GOT3 (cell line): ENCODE data around the gene RXFP4.

Experiments used
- DNase-seq: peaks from one replicate; lab custom pipeline; 2025; ENCODE audit warnings: mixed read lengths; lab: John Stamatoyannopoulos, UW

Gene RXFP4

DNA sequence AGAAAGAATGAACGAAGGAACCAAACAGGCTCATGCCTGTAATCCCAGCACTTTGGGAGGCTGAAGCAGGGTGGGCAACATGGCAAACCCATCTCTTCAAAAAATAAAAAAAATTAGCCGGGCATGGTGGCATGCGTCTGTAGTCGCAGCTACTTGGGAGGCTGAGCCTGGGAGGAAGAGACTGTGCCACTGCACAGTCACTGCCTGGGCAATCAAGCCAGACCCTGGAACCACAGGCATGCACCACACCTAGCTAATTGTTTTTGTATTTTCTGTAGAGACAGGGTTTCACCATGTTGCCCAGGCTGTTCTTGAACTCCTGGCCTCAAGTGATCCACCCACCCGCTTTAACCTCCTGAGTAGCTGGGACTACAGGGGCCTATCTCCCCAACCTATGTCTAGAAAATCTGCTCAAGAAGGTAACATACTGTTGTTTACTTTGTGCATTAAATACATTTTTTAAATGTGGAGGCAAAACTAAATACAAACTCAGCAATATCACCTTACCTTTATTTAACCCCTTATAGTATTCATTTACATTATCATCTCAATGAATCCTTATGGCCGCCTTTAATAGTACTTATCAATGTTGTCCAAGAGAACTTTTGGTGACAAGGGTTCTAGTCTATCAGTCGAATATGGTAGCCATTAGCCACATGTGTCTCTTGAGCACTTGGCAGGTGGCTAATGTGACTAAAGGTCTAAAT, 10.0 kb upstream of the RXFP4 start:
- no peak for DNase-seq

DNA sequence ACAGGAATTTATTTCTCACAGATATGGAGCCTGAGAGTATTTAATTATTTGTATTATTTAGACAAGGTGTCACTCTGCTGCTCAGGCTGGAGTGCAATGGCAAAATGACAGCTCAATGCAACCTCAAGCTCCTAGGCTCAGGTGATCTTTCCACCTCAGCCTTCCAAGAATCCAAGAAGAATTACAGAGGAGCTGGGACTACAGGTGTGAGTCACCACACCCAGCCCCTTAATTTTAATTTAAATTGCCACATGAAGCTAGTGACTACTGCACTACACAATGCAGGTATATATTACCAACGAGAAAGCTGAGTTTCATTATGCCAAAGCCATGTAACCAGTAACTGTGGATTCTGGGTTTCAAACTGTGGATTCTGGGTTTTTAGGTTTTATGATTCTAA, 9.4 kb upstream of the RXFP4 start:
- no peak for DNase-seq

DNA sequence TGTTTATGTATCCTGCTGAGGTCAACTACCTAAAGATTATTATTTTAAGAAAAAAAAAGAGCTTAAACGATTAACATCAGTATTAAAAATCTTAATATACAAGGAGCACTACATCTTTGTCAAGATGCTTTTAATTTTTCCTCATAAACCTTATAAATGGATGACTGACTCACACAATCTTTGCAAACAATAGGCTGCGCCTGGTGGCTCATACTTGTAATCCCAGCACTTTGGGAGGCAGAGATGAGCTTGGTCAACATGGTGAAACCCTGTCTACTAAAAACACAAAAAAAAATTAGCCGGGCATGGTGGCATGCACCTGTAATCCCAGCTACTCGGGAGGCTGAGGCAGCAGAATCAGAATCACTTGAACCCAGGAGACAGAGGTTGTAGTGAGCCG, 9.0 kb upstream of the RXFP4 start:
- no peak for DNase-seq

DNA sequence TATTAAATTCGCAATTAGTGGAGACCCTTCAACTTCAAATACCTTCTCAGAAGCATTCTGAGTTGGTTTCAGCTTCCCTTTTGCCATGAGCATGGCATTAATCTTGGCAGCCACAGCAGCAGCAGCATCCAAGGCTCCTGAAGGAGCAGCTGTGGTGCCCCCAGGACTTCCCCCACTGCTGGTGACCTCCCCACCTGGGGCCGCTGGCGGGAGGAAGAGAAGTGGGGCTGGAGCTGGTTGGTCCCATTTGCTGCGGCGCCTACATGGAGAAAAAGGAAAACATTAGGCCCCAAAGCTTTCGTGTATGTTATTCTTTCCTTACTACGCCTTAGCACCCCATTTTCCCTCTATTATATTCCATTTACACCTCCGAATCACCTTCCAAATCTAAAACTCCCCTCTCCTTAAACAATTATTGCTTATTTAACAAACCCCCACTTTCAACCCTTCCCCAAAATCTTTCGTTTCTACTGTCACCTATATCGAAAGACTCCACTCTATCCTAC, 7.8 kb upstream of the RXFP4 start:
- no peak for DNase-seq

DNA sequence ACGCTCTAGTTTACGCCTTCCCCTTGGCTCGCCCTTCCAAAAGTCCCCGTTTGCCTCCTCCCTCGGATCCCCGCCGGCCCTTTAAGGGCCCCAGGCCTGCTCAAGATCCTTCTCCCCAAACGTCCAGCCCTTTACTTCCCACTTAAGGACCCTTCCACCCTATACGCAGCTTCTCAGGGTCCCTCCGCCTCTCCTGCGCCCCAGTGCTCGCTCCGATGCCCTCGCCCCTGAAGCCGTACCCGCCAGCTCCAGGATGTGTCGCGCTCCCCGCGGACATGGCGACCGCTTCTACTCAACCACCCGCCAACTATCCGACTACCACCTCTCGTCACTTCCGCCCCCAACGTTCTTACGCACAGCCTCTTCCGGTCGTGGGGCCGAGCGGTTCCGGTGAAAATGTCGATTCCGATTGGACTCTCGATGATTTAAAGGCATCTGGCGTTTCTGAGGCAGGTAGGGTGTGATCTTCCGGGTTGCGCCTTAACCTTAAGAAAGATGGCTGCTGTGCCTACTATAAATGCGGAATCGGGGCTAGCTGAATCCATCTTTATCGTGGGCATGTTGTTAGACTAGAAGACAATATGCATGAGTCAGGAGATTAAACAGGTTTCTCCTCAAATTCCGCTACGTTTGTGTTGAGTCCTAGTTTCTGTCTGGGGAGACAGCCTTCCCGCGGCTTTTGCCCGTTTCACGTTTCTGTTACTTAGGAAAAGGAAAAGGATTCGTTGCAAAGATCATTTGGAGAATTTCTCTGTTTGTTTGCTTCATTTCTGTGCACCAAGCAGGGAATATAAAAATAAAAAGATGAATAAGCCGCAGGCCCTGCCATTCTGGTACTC, 7.1 kb upstream of the RXFP4 start, which contains the start of gene KHDC4:
Gene KHDC4, minus strand, starts transcription at position 317 of the 839 bp plus-strand sequence. Its CDS starts 40 bp downstream, at position 277.
- DNase-seq, result peak; percentile 82

DNA sequence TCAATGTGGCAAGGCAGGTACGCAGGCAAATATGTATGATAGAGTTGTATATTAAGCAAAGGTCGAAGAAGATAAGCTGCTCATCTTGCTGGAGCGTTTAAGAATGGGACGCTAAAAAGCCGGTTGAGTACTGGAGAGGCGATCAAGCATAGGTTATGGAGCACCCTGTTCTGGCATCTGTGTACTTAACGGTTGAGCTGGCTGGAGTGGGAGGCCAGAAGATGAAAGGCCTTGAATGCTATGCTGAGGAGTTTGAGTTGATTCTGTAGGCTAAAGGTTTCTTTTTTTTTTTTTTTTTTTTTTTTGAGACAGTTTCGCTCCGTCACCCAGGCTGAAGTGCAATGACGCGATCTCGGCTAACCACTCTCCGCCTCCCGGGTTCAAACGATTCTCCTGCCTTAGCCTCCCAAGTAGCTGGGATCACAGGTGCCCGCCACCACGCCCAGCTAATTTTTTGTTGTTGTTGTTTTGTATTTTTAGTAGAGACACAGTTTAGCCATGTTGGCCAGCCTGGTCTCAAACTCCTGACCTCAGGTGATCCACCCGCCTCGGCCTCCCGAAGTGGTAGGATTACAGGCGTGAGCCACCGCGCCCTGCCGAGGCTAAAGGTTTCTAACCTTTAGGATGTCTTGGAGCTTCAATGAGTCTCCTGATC, 6.4 kb upstream of the RXFP4 start:
- DNase-seq, result no peak

DNA sequence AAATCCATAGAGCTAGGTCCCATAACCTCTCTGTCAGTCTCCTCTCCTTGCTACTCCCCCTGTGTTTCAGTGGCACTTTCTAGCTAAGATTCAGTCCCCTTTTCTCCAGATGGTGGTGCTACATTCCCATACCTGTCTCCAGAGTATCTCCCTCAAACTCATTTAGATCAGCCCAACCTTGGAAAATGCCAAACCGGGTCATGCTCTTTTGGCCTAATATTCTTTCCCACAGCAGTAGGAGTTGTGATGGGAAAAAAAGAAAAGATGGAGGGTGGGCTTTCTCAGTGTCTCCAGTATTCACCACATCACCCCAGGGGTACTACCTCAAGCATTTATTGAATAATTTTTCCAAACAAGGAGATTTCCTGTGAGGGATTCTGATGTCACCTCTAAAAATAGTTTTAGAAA, 3.2 kb upstream of the RXFP4 start:
- DNase-seq, result no peak

DNA sequence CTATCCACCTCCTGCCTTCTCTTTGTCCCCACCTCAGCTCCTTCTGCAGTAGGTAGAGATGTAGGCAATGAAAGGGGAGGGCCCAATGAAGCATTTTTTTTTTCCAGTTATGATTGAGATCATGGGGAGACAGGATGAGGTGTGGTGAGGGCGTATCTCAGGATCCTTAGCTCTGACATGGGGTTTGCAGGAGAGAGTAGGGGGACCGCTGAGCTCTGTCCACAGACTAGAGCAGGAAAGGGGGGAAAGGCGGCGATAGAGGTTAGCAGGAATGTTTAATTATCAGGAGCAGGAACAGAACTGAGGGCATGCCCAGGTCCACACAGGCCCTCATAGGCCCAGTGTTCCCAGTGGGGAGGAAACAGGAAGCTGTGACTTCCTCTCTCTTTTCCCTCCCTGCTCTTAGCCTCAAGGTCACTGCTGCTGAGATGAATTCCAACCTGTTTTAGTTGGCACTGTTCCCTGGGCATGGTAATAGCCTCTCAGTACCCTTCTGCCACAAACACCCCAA, 901 bp upstream of the RXFP4 start:
- DNase-seq, result no peak

DNA sequence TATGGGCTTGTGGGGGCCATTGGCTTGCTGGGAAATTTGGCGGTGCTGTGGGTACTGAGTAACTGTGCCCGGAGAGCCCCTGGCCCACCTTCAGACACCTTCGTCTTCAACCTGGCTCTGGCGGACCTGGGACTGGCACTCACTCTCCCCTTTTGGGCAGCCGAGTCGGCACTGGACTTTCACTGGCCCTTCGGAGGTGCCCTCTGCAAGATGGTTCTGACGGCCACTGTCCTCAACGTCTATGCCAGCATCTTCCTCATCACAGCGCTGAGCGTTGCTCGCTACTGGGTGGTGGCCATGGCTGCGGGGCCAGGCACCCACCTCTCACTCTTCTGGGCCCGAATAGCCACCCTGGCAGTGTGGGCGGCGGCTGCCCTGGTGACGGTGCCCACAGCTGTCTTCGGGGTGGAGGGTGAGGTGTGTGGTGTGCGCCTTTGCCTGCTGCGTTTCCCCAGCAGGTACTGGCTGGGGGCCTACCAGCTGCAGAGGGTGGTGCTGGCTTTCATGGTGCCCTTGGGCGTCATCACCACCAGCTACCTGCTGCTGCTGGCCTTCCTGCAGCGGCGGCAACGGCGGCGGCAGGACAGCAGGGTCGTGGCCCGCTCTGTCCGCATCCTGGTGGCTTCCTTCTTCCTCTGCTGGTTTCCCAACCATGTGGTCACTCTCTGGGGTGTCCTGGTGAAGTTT, 550 bp downstream of the RXFP4 start:
- no peak for DNase-seq

DNA sequence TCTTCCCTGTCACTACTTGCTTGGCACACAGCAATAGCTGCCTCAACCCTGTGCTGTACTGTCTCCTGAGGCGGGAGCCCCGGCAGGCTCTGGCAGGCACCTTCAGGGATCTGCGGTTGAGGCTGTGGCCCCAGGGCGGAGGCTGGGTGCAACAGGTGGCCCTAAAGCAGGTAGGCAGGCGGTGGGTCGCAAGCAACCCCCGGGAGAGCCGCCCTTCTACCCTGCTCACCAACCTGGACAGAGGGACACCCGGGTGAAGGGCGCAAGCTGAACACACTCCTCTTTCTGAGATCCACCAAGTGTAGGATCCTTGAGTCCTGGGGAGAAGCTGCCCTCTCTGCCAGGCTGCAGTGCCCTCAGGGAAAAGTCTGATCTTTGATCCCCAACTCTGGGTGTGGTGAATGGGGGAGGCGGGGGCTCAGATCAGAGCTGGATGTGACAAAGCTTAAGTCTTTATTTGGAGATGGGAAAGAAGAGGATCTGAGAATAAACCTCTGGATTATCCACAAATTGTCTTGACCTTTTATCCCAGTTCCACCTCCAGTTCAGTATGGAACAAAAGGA, 1.2 kb downstream of the RXFP4 start:
- no peak for DNase-seq

DNA sequence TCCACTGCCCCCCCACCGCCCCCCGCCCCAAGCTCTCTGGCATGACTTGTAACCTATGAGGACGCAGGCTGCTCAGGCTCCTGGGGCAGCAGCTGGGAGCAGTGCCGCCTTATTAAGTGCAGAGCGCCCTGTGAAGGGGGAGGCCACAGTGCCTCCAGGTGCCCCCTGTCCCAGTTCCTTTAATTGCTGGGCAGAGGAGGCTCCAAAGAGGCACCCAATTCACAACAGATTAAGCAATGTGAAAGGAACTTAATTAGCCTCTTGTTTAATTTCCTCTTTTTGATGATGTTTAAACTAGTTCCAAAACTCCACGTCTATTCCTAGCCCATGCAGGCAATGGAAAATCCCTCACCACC, 3.0 kb downstream of the RXFP4 start:
- DNase-seq, result no peak

DNA sequence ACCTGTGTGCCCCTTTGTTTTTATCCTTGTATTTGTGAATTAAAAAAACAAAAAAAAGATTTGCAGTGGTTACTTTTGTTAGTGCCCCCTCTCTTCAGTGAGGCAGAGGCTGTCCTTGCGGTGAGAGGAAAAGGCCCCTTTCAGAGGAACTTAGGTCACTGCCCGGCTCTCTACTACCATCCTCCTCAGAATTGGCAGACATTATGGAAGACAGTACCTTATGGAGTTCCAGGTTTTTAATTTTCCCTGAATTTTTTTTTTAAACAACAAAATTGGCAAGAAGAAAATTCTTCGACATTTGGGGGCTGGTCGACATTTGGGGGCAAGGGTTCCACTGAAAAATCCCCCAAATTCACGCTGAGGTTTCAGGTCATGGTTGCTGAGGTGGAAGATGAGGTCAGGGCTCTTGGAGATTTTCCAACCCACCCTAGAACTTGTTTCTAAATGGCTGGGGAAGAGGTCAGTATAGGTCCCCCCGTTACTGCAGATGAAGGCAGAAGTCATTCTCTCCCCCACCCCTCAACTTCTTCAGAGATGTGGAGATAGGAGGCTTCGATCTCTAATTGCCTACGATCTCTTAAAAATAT, 5.3 kb downstream of the RXFP4 start:
- no peak for DNase-seq

DNA sequence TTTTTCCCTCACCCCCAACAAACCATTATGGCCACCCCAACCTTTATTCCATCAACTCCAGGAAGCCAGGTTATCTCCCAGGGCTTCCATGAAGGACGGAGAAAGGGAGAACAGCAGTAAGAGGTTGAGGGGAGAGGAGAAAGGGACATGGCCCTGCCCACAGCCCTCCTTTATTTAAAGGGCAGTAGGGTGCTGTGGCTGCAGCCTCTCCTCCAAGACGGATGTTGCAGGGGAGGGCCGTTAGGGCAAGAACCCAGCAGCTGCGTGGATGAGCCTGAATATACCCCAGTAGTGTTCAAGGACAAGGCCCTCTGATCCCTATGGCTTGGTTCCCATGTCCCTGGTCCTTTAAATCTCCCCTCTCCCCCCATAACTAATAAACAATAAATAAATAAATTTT, 5.9 kb downstream of the RXFP4 start:
- no peak for DNase-seq

DNA sequence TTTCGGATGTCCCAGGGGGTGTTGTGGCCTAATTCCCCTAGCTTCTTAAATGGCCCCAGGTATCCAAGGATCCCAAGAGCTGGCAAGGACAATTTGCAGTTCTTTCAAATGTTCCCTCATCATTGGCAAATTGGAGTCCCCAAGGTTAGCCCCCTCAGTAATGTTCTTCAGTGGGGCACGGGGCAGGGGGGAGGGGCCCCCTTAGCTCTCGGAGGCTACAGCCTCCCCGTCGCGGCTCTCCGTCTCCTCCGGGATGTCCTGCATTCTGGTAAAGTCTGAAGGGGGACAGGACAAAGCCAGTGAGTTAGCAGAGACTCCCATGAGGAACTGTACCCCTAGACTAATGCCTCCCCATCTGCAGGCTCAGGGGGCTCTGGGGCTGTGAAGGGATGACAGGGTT, 6.3 kb downstream of the RXFP4 start:
- DNase-seq, result no peak

DNA sequence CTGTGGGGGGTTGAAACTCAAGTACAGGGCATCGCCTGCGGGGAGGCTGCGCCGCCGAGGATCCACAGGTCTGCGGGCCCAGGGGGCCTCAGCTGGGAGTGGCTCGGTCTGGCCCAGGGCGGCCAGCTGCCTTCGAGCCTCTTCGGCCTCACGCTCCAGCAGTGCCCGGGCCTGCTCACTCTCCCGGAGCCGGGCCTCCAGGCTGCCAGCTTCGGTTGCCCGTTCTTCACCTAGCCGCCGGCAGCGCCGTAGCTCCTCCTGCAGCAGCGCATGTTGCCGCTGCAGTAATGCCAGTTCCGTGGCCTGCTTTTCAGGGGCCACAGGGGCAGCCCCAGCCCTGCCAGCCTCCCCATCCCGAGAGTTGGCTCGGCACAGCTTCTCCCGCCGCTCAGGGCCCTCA, 9.4 kb downstream of the RXFP4 start:
- DNase-seq, result no peak

DNA sequence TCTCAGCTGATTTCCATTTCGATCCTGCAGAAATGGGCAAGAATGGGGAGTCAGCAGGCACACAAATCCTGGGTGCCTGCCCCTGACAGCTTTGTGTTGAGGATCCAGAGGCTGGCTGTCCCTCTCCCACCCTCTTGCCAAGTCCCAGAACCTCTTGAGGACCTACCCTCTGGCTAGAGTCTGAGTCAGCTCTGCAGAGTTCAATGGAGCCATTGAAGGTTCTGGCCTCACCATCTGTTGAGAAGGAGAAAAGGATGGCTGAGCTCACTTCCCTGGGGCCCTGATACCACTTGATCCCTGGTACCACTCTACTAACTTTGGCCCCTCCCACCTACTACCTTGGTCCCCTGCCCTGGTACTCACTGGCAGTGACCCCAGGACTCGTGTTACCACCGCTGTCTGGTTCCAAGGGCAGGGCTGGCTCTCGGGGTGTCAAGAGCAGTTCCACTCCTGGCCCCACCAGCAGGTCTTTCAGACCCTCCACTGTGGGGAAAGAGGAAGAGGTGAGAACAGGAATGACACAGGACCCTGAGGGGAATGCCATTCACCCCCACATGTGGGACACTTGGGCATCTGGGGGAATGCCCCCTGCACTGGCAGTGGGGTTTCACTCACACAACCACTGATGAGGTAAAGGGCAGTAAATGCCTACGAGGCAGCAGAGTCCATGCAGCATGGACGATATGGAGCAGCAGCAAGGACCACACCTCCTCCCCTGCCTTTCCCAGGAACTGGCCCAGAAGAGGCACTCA, 10.5 kb downstream of the RXFP4 start:
- DNase-seq, result no peak

DNA sequence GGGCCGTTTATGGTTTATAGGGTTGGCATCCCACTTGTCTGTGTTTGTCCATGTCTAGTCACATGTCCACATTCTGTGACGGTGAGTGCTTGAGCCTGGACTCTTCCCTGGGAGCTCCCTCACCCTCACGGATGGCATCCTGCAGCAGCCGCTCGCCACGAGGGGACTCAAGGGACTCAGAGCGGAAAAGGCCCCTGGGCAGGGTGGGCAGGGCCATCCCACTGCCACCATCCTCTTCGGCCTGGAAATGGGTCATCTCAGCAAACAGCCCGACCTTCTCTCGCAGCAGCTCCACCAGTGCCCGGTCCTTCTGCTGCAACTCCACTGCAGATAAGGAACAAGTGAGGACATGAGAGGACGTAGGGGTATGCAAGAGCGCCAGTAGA, 11.1 kb downstream of the RXFP4 start:
- DNase-seq, result no peak

DNA sequence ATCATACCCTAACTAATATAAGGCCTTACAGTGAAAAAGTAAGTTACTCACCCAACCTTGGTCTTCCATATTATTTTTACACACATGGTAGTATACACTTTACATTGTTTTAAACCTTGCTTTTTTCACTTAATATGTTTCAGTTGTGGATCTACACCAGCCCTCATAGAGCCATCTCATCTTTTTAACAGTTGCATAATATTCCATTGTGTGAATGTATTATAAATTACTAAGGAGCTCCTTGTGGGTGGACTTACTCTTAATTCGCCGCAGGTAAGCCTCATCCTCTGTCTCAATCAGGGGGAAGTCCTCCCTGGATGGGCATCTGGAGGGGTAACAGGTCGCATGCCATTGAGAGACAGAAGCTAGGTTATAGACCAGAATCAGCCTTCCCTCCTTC, 13.2 kb downstream of the RXFP4 start:
- DNase-seq, result no peak

DNA sequence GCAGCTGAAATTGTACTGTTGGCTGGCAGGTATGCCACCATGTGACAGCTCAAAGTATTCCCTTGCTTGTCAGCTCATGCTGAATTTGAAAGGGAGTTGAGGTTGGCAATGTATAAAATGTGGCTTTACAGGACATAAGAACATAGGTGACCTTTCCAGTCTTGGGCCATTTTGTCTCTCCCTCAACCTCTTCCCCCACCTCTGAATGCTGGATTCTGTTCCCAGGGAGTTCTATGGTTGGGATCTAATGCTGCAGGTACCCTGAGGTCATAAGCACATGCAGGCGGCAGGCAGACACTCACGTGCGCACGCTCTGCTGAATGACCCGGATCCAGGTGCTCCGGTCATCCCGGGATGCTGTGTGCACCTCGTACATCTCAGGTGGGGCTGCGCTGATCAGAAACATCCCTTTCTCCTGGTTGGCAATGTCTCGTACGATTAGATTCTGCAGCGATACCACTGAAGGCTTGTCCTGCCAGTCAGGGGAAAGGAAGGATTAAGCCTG, 16.0 kb downstream of the RXFP4 start:
- DNase-seq, result no peak

DNA sequence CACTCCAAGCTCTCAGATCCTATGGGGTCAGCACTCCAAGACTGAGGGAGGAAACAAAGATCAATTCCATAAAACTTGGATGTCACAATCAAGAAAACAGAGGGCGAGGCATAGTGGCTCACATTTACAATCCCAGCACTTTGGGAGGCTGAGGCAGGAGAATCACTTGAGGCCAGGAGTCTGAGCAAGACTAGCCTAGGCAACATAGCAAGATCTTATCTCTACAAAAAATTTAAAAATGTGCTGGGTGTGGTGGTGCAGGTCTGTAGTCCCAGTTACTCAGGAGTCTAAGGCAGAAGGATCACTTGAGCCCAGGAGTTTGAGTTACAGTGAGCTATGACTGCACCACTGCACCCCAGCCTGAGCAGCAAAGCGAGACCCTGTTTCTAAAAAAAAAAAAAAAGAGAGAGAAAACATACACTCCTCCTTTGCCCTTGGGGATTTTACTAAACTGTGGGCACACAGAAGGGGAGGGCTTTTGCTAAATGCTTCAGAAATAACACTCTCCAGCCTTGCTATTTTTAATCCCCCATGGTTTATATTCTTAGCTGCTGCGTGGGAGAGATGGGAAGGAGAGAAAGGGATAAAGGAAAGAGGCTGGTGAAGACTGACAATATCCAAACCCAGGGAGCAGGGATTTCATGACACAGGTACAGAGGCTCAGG, 18.8 kb downstream of the RXFP4 start:
- DNase-seq, result no peak
